Rectal smooth muscle tissue (tissue), 1 donor: Measurements from ENCODE around the gene RASSF5.

ENCODE experiments used
- H3K27ac ChIP-seq: one replicate; pipeline ENCODE4 v1.7.0; 2013; ENCODE audit warnings: low read depth, low read length, inconsistent platforms
- H3K27me3 ChIP-seq: one replicate; pipeline ENCODE4 v1.7.0; 2013; ENCODE audit warnings: low read length; ENCODE audit not compliant: control insufficient read depth, insufficient read depth
- H3K36me3 ChIP-seq: one replicate; pipeline ENCODE4 v1.7.0; 2013; ENCODE audit warnings: low read length; ENCODE audit not compliant: control insufficient read depth, insufficient read depth
- H3K4me1 ChIP-seq: one replicate; pipeline ENCODE4 v1.7.0; 2013; ENCODE audit warnings: low read length; ENCODE audit not compliant: control insufficient read depth, insufficient read depth
- H3K4me3 ChIP-seq: one replicate; pipeline ENCODE4 v1.7.0; 2013; ENCODE audit warnings: low read length
- H3K9ac ChIP-seq: one replicate; pipeline ENCODE4 v1.7.0; 2013; ENCODE audit warnings: low read length

RASSF5 gene

DNA sequence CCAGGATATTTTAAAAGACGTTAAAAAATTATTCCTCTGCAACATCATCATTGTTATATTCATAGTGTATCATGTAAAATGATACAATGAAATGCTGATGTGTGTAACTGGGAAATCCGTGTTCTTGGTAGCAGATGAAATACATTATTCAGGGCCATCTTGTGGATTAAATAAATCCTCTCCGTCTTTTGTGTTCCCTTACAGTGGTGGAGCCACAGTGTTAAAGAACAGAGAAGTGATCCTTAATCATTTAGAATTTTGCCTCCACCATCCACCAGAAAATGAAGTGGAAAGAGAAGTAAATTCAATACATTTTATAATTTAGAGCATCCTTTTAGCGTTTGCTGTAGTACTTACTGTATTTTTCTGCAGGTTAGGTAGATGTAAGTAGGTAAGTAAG, 129.3 kb downstream of the RASSF5 start:
- H3K36me3 ChIP-seq, result no peaks in the 10 kb centered on the region
- no peak overlapping the region for H3K9ac ChIP-seq
- H3K4me3 ChIP-seq, result no peak overlapping the region
- H3K27ac ChIP-seq, result no peak overlapping the region
- peaks cover 12% of the 10 kb centered on the region for H3K4me1 ChIP-seq
- no peaks in the 10 kb centered on the region for H3K27me3 ChIP-seq

DNA sequence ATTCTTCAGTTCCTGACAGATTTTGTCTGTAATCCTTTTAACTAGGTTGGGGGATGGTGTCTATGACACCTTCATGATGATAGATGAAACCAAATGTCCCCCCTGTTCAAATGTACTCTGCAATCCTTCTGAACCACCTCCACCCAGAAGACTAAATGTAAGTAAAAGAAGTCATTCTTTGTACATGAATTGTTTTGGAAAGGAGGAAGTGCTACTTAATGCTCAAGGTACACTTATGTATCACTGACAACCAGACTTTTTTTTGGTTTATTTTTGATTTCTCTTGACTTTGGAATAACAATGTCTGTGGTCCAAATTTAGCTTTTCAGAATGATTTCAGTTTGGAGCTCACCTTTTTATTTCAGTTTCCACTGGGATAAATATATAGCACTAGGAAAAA, 130.3 kb downstream of the RASSF5 start:
- Histone ChIP-seq H3K27ac (no peak overlapping the region), H3K4me1 (peaks cover 12% of the 10 kb centered on the region)

More for the DNA sequence above, 130.3 kb downstream of the RASSF5 start:
- Histone ChIP-seq H3K27me3 (no peaks in the 10 kb centered on the region), H3K9ac (no peak overlapping the region), H3K4me3 (no peak overlapping the region), H3K36me3 (no peaks in the 10 kb centered on the region)
